Lung microvascular endothelial cell (primary cell): ENCODE results near the gene CACNA1C. TPM values are rescaled to one million over a fixed set of nuclear protein-coding genes. Genes with fewer than 3 reads are reported as not detected.
"Not testable (repeated sequence)": the region's sequence is repeated elsewhere in the genome, so short reads cannot be mapped to it uniquely, and the experiment has no call there.

ENCODE experiments used
- DNase-seq, 2 donors: peaks; one replicate each; pipeline versions ENCODE4 v3.0.0 to v3.0.0-alpha.2; 2010; ENCODE audit warnings: low read depth in 2 of 2
- total RNA-seq: library from RNA; depleted of rRNA; stranded (reverse); fragments of >200 nt; gene quantifications from 2 replicates; pipeline ENCODE4 v1.2.1, GENCODE V29; 2014

The CACNA1C gene
- total RNA-seq, 1 donor from 2014 or later, result under 0.01 TPM

GRCh38 chr12:2710701-2711100 lies 657.9 kb downstream of the CACNA1C start:
- DNase-seq, result no peak

DNA sequence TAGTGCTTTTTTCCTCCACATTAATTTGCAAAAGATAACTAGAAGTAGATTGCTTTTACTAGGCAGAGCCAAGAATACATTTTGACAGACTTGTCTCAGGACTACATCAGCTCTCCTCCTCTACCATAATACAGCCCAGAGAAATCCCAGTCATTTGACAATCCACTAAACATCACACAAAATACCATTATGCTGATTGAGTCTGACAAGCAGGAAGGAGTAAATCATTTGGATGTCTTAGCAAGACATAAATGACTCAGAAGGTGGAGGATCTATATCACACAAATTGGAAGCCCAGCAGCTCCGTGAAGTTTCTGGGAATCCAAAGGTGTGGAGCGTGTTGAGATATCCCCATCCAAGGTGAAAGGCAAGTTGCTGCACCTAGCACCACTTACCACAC lies 666.6 kb downstream of the CACNA1C start:
- no peak for DNase-seq

GRCh38 chr12:2722806-2723205 lies 670.0 kb downstream of the CACNA1C start:
- DNase-seq, result no peak

DNA sequence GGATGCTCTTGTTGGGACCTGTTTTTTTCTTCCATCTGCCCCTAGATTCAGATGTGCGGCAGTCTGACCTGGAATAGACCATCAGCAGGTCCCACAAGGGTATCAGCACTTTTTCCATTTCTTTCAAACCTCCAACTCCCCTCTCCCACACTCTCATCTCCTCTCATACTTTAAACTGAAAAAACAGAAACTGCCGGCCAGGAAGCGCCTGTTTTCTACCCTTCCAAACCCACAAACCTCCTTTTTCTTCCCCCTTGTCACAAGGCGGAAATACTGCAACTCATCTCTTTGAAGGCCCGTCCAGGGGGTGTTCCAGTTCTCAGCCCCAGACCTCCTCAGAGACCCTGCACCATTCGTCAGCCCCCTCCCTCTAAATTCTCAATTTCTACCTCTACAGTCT lies 679.5 kb downstream of the CACNA1C start:
- DNase-seq, result no peak

DNA sequence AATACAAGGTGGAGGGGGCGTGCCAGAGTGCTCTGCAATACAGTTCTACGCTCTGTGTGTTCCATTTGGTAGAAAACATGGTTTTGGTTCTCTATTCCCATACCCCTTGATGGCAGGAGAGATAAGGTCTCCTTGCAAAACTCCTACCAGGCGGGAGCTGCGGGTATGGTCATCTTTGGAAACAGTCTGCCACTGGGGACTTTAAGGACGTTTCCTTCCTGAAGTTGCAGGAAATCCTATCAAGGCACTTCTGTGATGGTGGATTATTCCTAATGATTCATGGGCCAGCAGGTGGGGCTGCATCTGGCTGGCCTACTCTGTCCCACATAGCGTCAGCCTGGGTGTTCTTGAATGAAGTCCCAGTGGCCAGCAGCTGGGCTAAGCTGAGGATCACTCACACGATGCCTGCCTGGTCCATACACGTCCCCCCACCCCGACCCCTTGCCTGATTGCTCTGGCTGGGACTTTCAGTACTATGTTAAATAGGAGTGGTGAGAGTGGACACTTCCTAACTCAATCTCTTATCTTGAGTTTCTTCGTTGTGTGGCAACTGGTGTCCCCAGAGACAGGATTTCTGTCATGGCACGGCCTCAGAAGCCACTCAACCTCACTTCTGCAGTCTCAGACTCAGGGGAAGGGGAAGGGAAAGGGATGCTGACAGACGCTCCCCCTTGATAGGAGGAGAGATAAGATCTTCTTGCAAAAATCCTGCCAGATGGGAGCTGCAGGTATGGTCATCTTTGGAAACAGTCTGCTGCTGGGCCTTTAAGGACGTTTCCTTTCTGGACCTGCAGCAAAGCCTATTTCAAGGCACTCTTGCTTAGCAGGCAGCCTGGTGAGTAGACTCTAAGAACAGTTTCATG lies 680.9 kb downstream of the CACNA1C start:
- DNase-seq, result no peak

DNA sequence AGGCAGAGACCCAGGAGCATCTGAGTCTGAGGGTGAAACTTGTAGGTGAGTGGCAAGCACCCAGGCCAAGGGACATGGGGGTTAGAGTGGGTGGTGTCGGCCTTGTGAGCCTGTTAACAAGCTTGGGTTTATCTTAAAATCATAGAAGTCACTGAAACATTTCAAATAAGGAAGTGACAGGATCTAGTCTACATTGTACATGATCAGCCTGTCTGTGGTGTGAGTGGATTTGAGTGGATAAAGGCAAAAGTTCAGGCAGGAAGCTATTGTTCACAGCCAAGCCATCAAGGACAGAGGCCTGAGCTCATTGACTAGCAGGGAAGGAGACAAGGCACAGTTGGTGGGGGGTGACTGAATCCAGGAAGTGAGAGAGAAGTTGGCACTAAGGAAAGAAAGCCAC lies 682.6 kb downstream of the CACNA1C start:
- DNase-seq, result no peak

- DNase-seq, result no peak
These were observed 685.0 kb downstream of the CACNA1C start for GRCh38 chr12:2737656-2738241.

DNA sequence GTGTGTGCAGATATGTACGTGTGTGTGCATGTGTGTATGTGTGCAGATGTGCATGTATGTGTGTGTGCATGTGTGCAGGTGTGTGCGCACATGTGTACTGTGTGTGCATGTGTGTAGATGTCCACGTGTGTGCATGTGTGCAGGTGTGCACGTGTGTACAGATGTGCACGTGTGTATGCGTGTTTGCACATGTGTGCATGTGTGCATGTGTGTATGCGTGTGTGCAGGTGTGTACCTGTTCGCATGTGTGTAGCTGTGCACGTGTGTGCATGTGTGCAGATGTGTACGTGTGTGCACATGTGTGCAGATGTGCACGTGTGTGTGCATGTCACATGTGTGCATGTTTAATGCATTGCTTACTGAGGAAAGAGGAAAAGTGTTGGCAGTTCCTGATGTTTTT lies 686.3 kb downstream of the CACNA1C start:
- no peak for DNase-seq

DNA sequence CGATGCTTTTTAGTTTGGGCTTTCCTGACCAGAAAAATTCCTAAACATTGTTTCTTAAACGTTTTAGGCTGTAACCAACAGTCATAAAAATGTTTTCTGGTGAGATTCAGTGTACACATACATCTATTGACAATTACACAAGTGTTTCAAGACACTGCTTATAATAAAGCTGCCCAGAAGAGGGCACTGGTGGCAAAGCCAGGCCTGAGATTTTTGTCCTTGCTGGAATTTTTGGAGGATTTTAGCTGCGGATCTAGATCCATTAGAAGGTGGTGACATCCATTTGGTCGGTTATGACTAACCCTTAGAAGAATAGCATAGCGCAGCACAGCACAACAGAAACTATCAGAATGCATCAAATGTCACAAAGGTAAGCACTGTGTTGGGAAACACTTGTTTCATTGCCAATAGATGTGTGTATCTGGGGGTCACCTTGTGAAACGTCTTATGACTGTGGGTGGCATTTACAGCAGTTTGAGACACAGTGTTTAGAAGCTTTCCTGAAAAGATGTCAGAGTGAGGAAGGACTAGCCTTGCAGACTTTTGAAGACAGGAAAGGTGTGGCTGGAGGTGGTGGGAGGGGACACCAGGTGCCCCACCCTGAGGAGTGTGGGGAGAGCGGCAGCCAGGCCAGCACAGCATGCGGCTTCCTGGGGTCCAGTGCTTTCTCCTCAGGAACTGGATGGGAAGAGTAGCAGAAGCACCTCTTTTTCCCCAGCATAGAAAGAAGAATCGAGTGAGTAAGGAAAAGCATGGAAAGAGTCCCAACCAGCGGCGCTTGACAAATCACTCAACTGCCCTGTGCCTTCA lies 687.2 kb downstream of the CACNA1C start:
- peak; percentile 40 to 54 for DNase-seq

DNA sequence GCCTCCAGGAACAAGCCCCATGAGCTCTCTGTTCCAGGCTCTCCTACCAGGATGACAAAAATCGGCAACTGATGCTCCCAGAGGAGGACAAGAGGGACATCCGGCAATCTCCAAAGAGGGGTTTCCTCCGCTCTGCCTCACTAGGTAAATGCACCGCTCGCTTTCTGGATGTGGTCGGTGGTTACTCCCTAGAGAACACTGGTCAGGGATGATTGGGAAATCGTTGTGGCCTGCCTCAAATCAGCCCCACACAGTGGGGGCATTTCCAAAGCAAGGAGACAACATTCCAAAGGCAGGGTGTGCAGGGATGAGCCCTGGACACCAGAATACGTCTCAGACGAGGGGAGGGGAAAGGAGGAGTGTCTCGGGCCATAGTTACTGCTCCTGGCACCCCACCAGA lies 689.2 kb downstream of the CACNA1C start:
- DNase-seq, result not testable (repeated sequence)

DNA sequence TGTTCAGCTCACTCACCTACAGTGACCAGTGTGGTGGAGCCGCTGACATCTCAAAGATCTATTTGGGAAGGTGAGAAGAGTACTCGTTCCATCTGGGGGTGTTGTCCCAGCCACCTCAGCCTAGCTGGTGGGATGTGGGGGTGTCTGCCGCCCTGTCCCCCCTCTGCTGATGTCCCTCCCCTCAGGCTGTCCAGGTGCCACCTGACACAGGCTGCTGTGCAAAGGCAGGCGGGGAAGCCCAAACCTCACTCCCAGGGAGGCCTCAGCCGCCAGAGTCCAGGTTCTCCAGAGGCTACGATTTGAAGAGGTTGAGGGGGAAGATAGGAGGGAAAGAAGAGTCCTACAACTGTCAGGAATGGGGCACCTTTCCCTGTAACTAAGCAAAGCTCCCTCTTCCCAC lies 690.7 kb downstream of the CACNA1C start:
- DNase-seq, result no peak

- DNase-seq, result no peak
These were observed 692.9 kb downstream of the CACNA1C start for GRCh38 chr12:2745655-2746054.

Other genes with a start within 250 kb of the CACNA1C start
- not detected in 2 replicates for gene LRTM2, start 232.4 kb upstream of the CACNA1C start, total RNA-seq
- gene CACNA2D4, start 134.3 kb upstream of the CACNA1C start, total RNA-seq, result 0.22 TPM in 1 of 2 replicates, not detected in the other
- 3.0 and 3.5 TPM in 2 replicates for gene DCP1B, start 48.5 kb upstream of the CACNA1C start, total RNA-seq